Smooth muscle cell (in vitro differentiated cells): ENCODE measurements around the gene CDIP1. TPM values are rescaled to one million over a fixed set of nuclear protein-coding genes. Genes with fewer than 3 reads are reported as not detected.
A peak's percentile ranks its signal among the peaks of the same experiment; 100 is the strongest.

Experiments used
- DNase-seq: peaks from one replicate; lab custom pipeline; 2025; ENCODE audit not compliant: unreplicated experiment; lab: John Stamatoyannopoulos, UW
- H2AFZ ChIP-seq: fragments of 200-600 bp; sonication (generic); 2 replicates; pipeline ENCODE4 v1.6.0; 2016; ENCODE audit warnings: antibody characterized with exemption, low read depth, mild to moderate bottlenecking
- H3F3A ChIP-seq: fragments of 200-600 bp; sonication (generic); 2 replicates; pipeline ENCODE4 v1.6.0; 2017; ENCODE audit warnings: antibody characterized with exemption, low read depth
- H3K27ac ChIP-seq: fragments of 200-600 bp; sonication (generic); 2 replicates; pipeline ENCODE4 v1.5.1; 2016; ENCODE audit warnings: low read depth, mild to moderate bottlenecking
- H3K27me3 ChIP-seq: fragments of 200-600 bp; sonication (generic); 2 replicates; pipeline ENCODE4 v1.6.1; 2016; ENCODE audit warnings: low read depth, mild to moderate bottlenecking
- H3K36me3 ChIP-seq: fragments of 200-600 bp; sonication (generic); 2 replicates; pipeline ENCODE4 v1.5.1; 2016; ENCODE audit warnings: low read depth
- H3K4me1 ChIP-seq: fragments of 200-600 bp; sonication (generic); 2 replicates; pipeline ENCODE4 v1.5.1; 2016; ENCODE audit warnings: low read depth
- H3K4me2 ChIP-seq: fragments of 200-600 bp; sonication (generic); 2 replicates; pipeline ENCODE4 v1.6.0; 2016; ENCODE audit warnings: mild to moderate bottlenecking
- H3K4me3 ChIP-seq: fragments of 200-600 bp; sonication (generic); 2 replicates; pipeline ENCODE4 v1.5.1; 2016; ENCODE audit warnings: mild to moderate bottlenecking
- H3K79me2 ChIP-seq: fragments of 200-600 bp; sonication (generic); 2 replicates; pipeline ENCODE4 v1.6.0; 2016; ENCODE audit warnings: low read depth, mild to moderate bottlenecking
- H3K9ac ChIP-seq: fragments of 200-600 bp; sonication (generic); 2 replicates; pipeline ENCODE4 v1.6.0; 2016; ENCODE audit warnings: low read depth
- H3K9me3 ChIP-seq: fragments of 200-600 bp; sonication (generic); replicated peaks from 2 replicates; pipeline ENCODE4 v1.5.1; 2016; ENCODE audit warnings: low read depth
- H4K20me1 ChIP-seq: fragments of 200-600 bp; sonication (generic); 2 replicates; pipeline ENCODE4 v1.6.0; 2016; ENCODE audit warnings: low read depth
- WGBS: methylation state at CpG from one replicate; pipeline ENCODE4 v1.1.7; 2016; ENCODE audit warnings: low lambda C conversion rate; 5-methylcytosine and 5-hydroxymethylcytosine counted together
- polyA plus RNA-seq: library from polyadenylated mRNA; unstranded; fragments of >200 nt; fragmentation: Nextera tagmentation; extraction: Ambion mirVana; gene quantifications from 2 replicates; pipeline ENCODE4 v1.2.1, GENCODE V29; 2016
- total RNA-seq: library from RNA; depleted of rRNA; stranded (reverse); fragments of >200 nt; gene quantifications from 2 replicates; pipeline ENCODE4 v1.2.3, GENCODE V29; 2014
- TF ChIP-seq, protein P1 (sequence below): fragments of 200-600 bp; sonication (generic); IDR thresholded peaks from 2 replicates; pipeline ENCODE4 v1.5.1; 2017; ENCODE audit warnings: borderline replicate concordance, mild to moderate bottlenecking, antibody characterized with exemption; ENCODE audit not compliant: insufficient read depth, poor library complexity, severe bottlenecking

Gene CDIP1
- total and polyA plus RNA-seq, 2 experiments from 2014 or later, result 19.7 to 36.9 TPM

DNA sequence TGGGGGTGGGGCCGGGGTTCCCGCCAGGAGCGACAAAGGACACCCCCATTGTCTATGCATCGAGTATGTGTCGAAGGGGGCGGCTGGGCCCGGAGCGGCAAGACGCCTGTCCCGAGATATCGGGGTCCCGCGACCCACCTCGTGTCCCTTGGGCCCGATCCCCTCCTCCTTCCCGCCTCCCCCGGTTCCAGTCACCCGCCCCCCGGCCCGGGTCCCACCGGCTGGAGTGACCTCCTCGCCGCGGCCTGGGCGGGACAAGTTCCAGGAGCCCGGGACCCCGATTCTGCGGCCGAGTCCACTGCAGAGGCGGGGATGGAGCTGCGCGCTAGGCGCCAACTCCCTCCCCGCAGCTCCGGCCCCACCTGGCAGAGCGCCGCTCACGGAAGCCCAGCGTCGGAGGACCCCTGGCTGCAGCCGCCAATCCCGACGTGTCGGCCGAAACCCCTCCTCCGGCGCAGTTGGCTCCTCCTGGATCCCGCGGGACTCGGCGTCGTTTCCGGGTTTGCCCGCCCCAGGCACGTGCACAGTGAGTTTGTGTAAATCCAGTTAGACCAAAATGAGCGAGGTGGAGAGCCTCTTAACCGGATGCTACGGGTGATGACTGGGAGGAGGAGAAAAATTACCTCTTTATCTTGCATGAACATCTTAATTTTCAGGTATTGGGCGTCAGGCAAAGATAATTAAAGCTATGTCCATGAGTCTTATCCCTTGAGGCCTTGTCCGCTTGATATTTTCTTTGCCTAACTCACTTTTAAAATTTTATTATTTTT is 64.2 kb downstream of the CDIP1 start, which contains the start of gene NMRAL1:
TSS of gene NMRAL1 (minus strand) at position 434 of the 770 bp plus-strand sequence. CDS start 493 bp downstream, outside the sequence.
- H3K4me2 ChIP-seq, result peak within 1 kb of the TSS; percentile 96
- whole genome bisulfite sequencing, result 5% methylated on average over 32 of the region's 60 CpGs
- peak; percentile 24 for DNase-seq
- peak within 1 kb of the TSS; percentile 96 for H2AFZ ChIP-seq
- peaks cover 4% of the 10 kb centered on the region for H3F3A ChIP-seq
- no peaks in the 10 kb centered on the region for H3K4me1 ChIP-seq
- H3K79me2 ChIP-seq, result peaks cover 16% of the 10 kb centered on the region
- H3K9ac ChIP-seq, result peak within 1 kb of the TSS; percentile 73
- peak within 1 kb of the TSS; percentile 87 for H3K4me3 ChIP-seq
- no peaks in the 10 kb centered on the region for H3K36me3 ChIP-seq
- TF ChIP-seq, protein P1, sequence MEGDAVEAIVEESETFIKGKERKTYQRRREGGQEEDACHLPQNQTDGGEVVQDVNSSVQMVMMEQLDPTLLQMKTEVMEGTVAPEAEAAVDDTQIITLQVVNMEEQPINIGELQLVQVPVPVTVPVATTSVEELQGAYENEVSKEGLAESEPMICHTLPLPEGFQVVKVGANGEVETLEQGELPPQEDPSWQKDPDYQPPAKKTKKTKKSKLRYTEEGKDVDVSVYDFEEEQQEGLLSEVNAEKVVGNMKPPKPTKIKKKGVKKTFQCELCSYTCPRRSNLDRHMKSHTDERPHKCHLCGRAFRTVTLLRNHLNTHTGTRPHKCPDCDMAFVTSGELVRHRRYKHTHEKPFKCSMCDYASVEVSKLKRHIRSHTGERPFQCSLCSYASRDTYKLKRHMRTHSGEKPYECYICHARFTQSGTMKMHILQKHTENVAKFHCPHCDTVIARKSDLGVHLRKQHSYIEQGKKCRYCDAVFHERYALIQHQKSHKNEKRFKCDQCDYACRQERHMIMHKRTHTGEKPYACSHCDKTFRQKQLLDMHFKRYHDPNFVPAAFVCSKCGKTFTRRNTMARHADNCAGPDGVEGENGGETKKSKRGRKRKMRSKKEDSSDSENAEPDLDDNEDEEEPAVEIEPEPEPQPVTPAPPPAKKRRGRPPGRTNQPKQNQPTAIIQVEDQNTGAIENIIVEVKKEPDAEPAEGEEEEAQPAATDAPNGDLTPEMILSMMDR, result no peak
- H4K20me1 ChIP-seq, result peaks cover 3% of the 10 kb centered on the region
- no peaks in the 10 kb centered on the region for H3K27me3 ChIP-seq
- no peaks in the 10 kb centered on the region for H3K9me3 ChIP-seq
- H3K27ac ChIP-seq, result no peak within 1 kb of the TSS

DNA sequence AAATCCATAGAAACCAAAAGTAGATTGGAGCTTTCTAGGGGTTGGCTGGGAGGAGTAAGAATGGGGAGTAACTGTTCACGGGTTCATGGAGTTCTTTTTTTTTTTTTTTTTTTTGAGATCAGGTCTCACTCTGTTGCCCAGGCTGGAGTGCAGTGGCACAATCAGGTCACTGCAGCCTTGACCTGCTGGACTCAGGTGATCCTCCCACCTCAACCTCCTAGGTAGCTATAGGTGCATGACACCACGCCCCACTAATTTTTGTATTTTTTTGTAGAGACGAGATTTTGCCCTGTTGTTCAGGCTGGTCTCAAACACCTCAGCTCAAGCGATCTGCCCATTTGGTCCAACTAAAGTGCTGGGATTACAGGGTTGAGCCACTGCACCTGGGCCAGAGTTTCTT is 65.7 kb downstream of the CDIP1 start:
- Histone ChIP-seq H3K9ac (no peak overlapping the region), H3K4me3 (no peak overlapping the region), H3K27ac (no peak overlapping the region), H3K9me3 (no peaks in the 10 kb centered on the region), H3F3A (peaks cover 4% of the 10 kb centered on the region), H2AFZ (no peak overlapping the region), H4K20me1 (no peaks in the 10 kb centered on the region), H3K36me3 (no peaks in the 10 kb centered on the region), H3K4me1 (no peaks in the 10 kb centered on the region), H3K79me2 (peaks cover 3% of the 10 kb centered on the region), H3K27me3 (no peaks in the 10 kb centered on the region), H3K4me2 (no peak overlapping the region)
- TF ChIP-seq, protein P1, result no peak
- no peak for DNase-seq
- WGBS, result 85% methylated on average over 4 of the region's 4 CpGs

DNA sequence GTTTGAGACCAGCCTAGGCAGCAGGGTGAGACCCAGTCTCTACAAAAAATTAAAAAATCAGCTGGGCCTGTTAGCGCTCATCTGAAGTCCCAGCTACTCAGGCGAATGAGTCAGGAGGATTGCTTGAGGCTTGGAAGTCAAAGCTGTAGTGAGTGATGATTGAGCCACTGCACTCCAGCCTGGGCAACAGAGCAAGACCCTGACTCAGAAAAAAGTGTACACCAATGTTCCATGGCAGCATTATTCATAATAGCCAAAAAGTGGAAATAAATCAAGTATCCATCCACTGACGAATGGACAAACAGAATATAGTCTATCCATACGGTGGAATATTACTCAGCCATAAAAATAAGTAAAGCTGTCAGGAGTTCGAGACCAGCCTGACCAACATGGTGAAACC is 66.7 kb downstream of the CDIP1 start:
- Histone ChIP-seq H3K27me3 (no peaks in the 10 kb centered on the region), H3K27ac (no peak overlapping the region), H3K79me2 (peaks cover 3% of the 10 kb centered on the region), H3K36me3 (no peaks in the 10 kb centered on the region), H4K20me1 (no peaks in the 10 kb centered on the region), H3K4me1 (no peaks in the 10 kb centered on the region), H3K9ac (no peak overlapping the region), H3K9me3 (no peaks in the 10 kb centered on the region), H3K4me3 (no peak overlapping the region), H2AFZ (no peak overlapping the region), H3K4me2 (no peak overlapping the region), H3F3A (peaks cover 4% of the 10 kb centered on the region)
- WGBS, result 98% methylated on average over 5 of the region's 5 CpGs
- no peak for DNase-seq
- TF ChIP-seq, protein P1, result no peak
